GM23248 (cell line): ENCODE data around the gene CCDC88C.

Experiments used
- EZH2 ChIP-seq: fragments of 200-600 bp; sonication (generic); IDR thresholded peaks from 2 replicates; pipeline ENCODE4 v1.6.1; 2018; ENCODE audit warnings: antibody characterized with exemption, mild to moderate bottlenecking; ENCODE audit not compliant: insufficient read depth, poor library complexity, severe bottlenecking
- EZH2phosphoT487 ChIP-seq: fragments of 200-600 bp; sonication (generic); IDR thresholded peaks from 2 replicates; pipeline ENCODE4 v1.6.1; 2018; ENCODE audit warnings: antibody characterized with exemption, moderate library complexity, mild to moderate bottlenecking, low read depth; ENCODE audit not compliant: insufficient read depth

DNA sequence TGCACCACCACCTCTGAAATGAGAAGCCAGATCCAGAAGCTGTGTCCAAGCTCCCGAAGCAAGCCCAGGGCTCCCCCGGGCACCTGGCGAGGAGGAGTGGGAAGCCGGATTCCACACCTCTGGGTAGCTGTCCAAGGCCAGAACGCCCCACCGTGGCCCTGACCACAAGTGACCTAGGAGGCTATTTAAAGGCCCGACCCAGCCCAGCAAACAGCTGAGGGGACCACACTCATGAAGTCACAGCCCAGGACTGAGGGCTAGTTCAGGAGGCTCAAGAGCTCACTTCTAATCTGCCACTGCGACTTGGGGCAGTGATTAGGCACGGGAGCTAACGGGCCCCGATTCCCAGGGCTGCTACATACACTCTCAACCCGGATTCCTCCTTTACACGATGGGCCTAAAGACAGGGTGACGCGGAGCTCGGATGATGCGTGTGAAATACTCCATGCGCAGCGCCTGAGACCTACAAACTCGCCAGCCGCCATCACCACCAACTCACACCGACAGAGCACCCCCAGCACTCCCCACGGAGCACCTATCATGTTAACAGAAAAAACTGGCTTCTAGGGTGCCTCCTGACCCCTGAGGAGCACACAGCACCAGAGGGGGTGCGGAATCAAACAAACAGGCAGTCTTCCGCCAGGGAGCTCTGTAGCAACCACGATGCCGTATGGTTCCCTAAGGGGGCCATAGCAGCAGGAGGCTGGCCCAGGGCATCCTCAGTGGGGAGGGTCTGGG, 89.1 kb downstream of the CCDC88C start:
- no peak for TF ChIP-seq EZH2phosphoT487
- TF ChIP-seq EZH2, result no peak
